Muscle of leg (tissue), 16 donors: Measurements from ENCODE around the gene ETNK2. TPM values are rescaled to one million over a fixed set of nuclear protein-coding genes. Genes with fewer than 3 reads are reported as not detected.

Experiments used
- DNase-seq: peaks from one replicate; pipeline ENCODE4 v3.0.0; 2013
- H3K27ac ChIP-seq: one replicate; pipeline ENCODE4 v1.5.1; 2013; ENCODE audit warnings: mild to moderate bottlenecking, low read length, control low read depth
- H3K27me3 ChIP-seq: one replicate; pipeline ENCODE4 v1.6.1; 2013; ENCODE audit warnings: low read length; ENCODE audit not compliant: control insufficient read depth, insufficient read depth
- H3K36me3 ChIP-seq: one replicate; pipeline ENCODE4 v1.6.1; 2013; ENCODE audit warnings: low read length; ENCODE audit not compliant: control insufficient read depth, insufficient read depth
- H3K4me1 ChIP-seq: one replicate; pipeline ENCODE4 v1.6.1; 2013; ENCODE audit warnings: low read length; ENCODE audit not compliant: control insufficient read depth, insufficient read depth
- H3K4me3 ChIP-seq: one replicate; pipeline ENCODE4 v1.5.1; 2013; ENCODE audit warnings: low read length, control low read depth
- H3K9me3 ChIP-seq: replicated peaks from 2 replicates; pipeline ENCODE4 v1.6.1; 2013; ENCODE audit warnings: low read depth, low read length; ENCODE audit not compliant: control insufficient read depth
- WGBS: methylation state at CpG from one replicate; pipeline ENCODE4 v1.1.5; 2013; ENCODE audit warnings: missing lambda C conversion rate; ENCODE audit not compliant: insufficient coverage; 5-methylcytosine and 5-hydroxymethylcytosine counted together
- long read RNA-seq, 11 donors: transcript quantifications; one replicate each; lab custom pipeline, GENCODE V29; 2026
- polyA plus RNA-seq, 8 donors: library from polyadenylated mRNA; unstranded; fragments of 120-200 nt; gene quantifications; one replicate each; pipeline versions ENCODE4 v1.2.1 to v1.2.3, GENCODE V29; 2013; ENCODE audit warnings: inconsistent platforms in 1 of 8, low replicate concordance in 1 of 8; ENCODE audit not compliant: insufficient read length in 8 of 8, insufficient read depth in 1 of 8
- total RNA-seq: library from RNA; stranded (reverse); fragments of 120-200 nt; gene quantifications from one replicate; pipeline ENCODE4 v1.2.4, GENCODE V29; 2013

The ETNK2 gene
- total RNA-seq (3.1 TPM), polyA plus RNA-seq (1 to 10 TPM; 2.1 to 6.1 (median 3.8) TPM)
- long read RNA-seq, donor 1, result 0 reads
- long read RNA-seq, donor 2, result 0 reads
- long read RNA-seq, donor 3, result 0 reads
- long read RNA-seq, donor 4, partial matches to known transcripts, result 0 of 1 reads
- long read RNA-seq, donor 4, other reads (novel, unspliced or antisense), result 0 of 1 reads
- long read RNA-seq, donor 5, partial matches to known transcripts, result 0 of 1 reads
- long read RNA-seq, donor 5, other reads (novel, unspliced or antisense), result 0 of 1 reads
- long read RNA-seq, donor 6, partial matches to known transcripts, result 0 of 3 reads
- long read RNA-seq, donor 6, other reads (novel, unspliced or antisense), result 0 of 3 reads
- long read RNA-seq, donor 7, partial matches to known transcripts, result 0 of 1 reads
- long read RNA-seq, donor 7, other reads (novel, unspliced or antisense), result 0 of 1 reads
- long read RNA-seq, donor 8, result 0 reads
- long read RNA-seq, donor 9, result 0 reads
- long read RNA-seq, donor 10, partial matches to known transcripts, result 0 of 1 reads
- long read RNA-seq, donor 10, other reads (novel, unspliced or antisense), result 0 of 1 reads
- long read RNA-seq, donor 11, result 0 reads

GRCh38 chr1:204151552-204152309 lies at the start of gene ETNK2:
Gene ETNK2 (minus strand): TSS chr1:204152044. CDS start chr1:204151852, 192 bp downstream.
- Histone ChIP-seq H3K36me3 (no peaks in the 10 kb centered on the region), H3K27ac (peak within 1 kb of the TSS; percentile 51), H3K4me1 (peaks cover 18% of the 10 kb centered on the region), H3K4me3 (peak within 1 kb of the TSS; percentile 54), H3K9me3 (no peaks in the 10 kb centered on the region), H3K27me3 (peaks cover 14% of the 10 kb centered on the region)
- peak; percentile 80 for DNase-seq
- under 1% methylated on average over 76 of the region's 94 CpGs for WGBS

GRCh38 chr1:204201348-204202040 lies 49.6 kb upstream of the ETNK2 start:
- H3K4me3 ChIP-seq, result no peak overlapping the region
- H3K4me1 ChIP-seq, result peaks cover 12% of the 10 kb centered on the region
- peaks cover 12% of the 10 kb centered on the region for H3K27me3 ChIP-seq
- no peak overlapping the region for H3K27ac ChIP-seq
- DNase-seq, result no peak
- no peaks in the 10 kb centered on the region for H3K9me3 ChIP-seq
- no peaks in the 10 kb centered on the region for H3K36me3 ChIP-seq
- 46% methylated on average over 8 of the region's 12 CpGs for WGBS

GRCh38 chr1:204199579-204199978 lies 47.7 kb upstream of the ETNK2 start:
- Histone ChIP-seq H3K27ac (no peak overlapping the region), H3K4me3 (no peak overlapping the region)
- WGBS, result 33% methylated on average over 1 of the region's 9 CpGs

GRCh38 chr1:204198348-204199340 lies 46.8 kb upstream of the ETNK2 start:
- no peak overlapping the region for H3K4me3 ChIP-seq
- H3K36me3 ChIP-seq, result no peaks in the 10 kb centered on the region
- DNase-seq, result peak; percentile 48
- no peak overlapping the region for H3K27ac ChIP-seq
- 49% methylated on average over 8 of the region's 18 CpGs for WGBS
- no peaks in the 10 kb centered on the region for H3K9me3 ChIP-seq
- H3K27me3 ChIP-seq, result peaks cover 16% of the 10 kb centered on the region
- peaks cover 12% of the 10 kb centered on the region for H3K4me1 ChIP-seq

More at GRCh38 chr1:204199579-204199978, 47.7 kb upstream of the ETNK2 start:
- Histone ChIP-seq H3K4me1 (peaks cover 12% of the 10 kb centered on the region), H3K36me3 (no peaks in the 10 kb centered on the region), H3K9me3 (no peaks in the 10 kb centered on the region), H3K27me3 (peaks cover 17% of the 10 kb centered on the region)
- DNase-seq, result no peak

GRCh38 chr1:204197068-204197467 lies 45.2 kb upstream of the ETNK2 start:
- Histone ChIP-seq H3K4me3 (no peak overlapping the region), H3K27me3 (peaks cover 21% of the 10 kb centered on the region), H3K27ac (no peak overlapping the region), H3K9me3 (no peaks in the 10 kb centered on the region), H3K4me1 (peaks cover 12% of the 10 kb centered on the region), H3K36me3 (no peaks in the 10 kb centered on the region)
- DNase-seq, result no peak
- WGBS, result 67% methylated on average over 3 of the region's 5 CpGs

- Histone ChIP-seq H3K27ac (no peak within 1 kb of the TSS), H3K36me3 (no peaks in the 10 kb centered on the region), H3K4me1 (peaks cover 12% of the 10 kb centered on the region), H3K27me3 (peaks cover 21% of the 10 kb centered on the region), H3K4me3 (no peak within 1 kb of the TSS), H3K9me3 (no peaks in the 10 kb centered on the region)
- no peak for DNase-seq
- WGBS, result 37% methylated on average over 11 of the region's 18 CpGs
Measured at GRCh38 chr1:204196068-204196795, 44.4 kb upstream of the ETNK2 start, which contains the start of gene KISS1. Gene KISS1 (minus strand): TSS chr1:204196491. CDS start chr1:204192876, 3,615 bp downstream.

GRCh38 chr1:204194771-204195170 lies 42.9 kb upstream of the ETNK2 start:
- H3K27me3 ChIP-seq, result peaks cover 26% of the 10 kb centered on the region
- no peaks in the 10 kb centered on the region for H3K9me3 ChIP-seq
- no peak for DNase-seq
- no peaks in the 10 kb centered on the region for H3K36me3 ChIP-seq
- 57% methylated on average over 4 of the region's 7 CpGs for WGBS
- H3K4me3 ChIP-seq, result no peak overlapping the region
- H3K4me1 ChIP-seq, result peaks cover 21% of the 10 kb centered on the region
- no peak overlapping the region for H3K27ac ChIP-seq

- 46% methylated on average over 2 of the region's 2 CpGs for WGBS
- H3K27me3 ChIP-seq, result peaks cover 29% of the 10 kb centered on the region
- peaks cover 25% of the 10 kb centered on the region for H3K4me1 ChIP-seq
- no peaks in the 10 kb centered on the region for H3K9me3 ChIP-seq
- no peak overlapping the region for H3K27ac ChIP-seq
- DNase-seq, result no peak
- no peaks in the 10 kb centered on the region for H3K36me3 ChIP-seq
- H3K4me3 ChIP-seq, result no peak overlapping the region
Measured at GRCh38 chr1:204194080-204194479, 42.2 kb upstream of the ETNK2 start.
